T-helper 2 cell (primary cell): ENCODE measurements around the gene DLX1.
"Not testable (repeated sequence)": the region's sequence is repeated elsewhere in the genome, so short reads cannot be mapped to it uniquely, and the experiment has no call there.

ENCODE experiments used
- DNase-seq, 5 experiments: peaks; one replicate each; pipeline versions ENCODE4 v3.0.0 to v3.0.0-alpha.2; 2012 to 2022

DLX1 gene

DNA sequence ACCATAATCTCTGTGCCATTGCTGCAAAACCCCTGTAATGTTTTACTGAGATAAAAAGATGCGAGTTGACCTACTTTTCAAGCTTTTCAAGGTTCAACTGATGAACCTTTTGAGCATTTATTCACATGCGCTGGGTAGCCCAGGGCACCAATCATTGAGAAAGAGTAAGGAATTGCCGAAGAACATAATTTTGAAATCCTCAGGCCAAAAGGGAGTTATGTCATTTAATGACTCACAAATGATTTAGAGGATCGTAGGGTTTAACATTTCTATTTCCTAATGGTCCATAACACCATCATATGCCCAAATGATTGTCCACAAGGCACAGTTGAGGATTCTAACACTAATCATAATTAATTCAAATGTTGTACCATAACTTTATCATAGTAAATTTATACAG, 20.2 kb upstream of the DLX1 start:
- DNase-seq = no peak

DNA sequence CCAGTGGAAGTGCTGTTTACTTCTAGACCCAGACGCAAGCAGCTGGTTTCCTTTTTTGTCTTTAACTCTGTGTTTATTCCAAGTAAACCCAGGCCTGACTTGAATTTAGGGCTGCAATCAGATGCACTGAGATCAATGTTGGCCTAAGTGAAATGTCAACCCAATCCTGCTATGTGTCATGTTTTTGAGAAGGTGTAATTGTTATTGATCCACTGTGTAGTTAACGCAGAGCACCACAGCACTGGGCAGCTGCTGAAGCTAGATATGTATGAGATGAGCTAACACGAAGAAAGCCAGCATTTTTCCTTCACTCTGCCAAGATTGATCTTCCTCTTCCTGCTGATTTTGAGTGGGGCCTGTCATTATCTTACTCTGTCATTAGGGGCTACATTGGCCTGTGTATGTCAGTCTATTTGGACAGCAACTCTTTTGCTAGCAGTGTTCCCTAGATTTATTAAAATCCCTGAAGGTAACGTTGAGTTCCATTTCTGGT, 18.9 kb upstream of the DLX1 start:
- DNase-seq = no peak

GRCh38 chr2:172067905-172068304, 17.4 kb upstream of the DLX1 start:
- DNase-seq = not testable (repeated sequence)

DNA sequence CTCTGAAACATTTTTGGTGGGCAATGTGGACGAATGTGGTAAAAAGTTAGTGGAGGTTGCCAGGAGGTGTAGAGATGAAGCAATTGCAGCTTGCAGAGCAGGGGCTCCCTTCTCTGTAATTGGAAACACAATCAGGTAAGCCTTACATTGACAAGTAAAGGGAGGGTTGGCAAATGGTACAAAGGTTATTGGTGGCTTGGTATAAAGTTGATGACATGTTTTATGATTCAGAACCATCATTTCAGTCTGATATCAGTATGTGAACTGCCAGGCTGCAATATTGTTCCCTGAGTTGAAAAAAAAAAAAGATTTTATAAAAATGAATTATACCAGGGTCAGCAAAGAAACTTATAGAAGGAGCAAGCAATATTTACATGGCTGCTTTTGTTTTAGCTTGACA, 14.4 kb upstream of the DLX1 start:
- DNase-seq = no peak

DNA sequence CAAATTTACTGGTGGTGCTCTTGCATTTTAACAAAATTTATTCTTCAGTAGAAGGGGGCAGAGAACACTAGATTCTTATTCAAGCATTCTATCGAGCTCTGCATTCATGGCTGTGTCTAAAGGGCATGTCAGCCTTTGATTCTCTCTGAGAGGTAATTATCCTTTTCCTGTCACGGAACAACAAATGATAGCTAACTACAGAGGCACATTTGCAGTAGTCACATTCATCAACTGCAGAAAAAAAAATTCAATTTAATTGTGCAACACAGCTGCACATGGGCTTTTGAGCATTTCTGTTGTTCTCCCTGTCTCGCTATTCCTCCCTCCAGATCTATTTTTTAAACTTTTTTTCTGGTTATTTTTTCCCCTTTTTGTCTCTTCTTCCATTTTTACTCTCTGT, 13.0 kb upstream of the DLX1 start:
- no peak for DNase-seq

- no peak for DNase-seq
These were observed 12.6 kb upstream of the DLX1 start for GRCh38 chr2:172072706-172073105.

- no peak for DNase-seq
These were observed 11.8 kb upstream of the DLX1 start for GRCh38 chr2:172073518-172073917.

DNA sequence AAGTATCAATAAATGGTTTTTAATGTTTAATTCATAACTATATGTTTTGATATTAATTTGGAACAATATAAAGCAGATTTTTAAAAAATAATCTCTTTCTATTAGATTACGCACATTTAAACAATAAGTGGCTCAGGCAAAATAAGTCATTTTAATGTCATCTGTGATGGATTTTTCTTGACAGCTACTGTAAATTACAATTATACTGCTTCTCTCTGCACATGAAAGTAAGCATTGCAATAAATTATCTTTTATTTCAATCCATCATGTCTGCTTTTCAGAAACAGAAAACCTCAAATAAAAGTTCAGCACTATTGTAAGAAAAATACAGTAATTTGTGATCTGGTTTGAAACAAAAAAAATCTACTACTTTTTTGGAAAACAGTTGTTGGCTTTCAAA, 11.1 kb upstream of the DLX1 start:
- no peak for DNase-seq

GRCh38 chr2:172079416-172079815, 5.9 kb upstream of the DLX1 start:
- DNase-seq = no peak

DNA sequence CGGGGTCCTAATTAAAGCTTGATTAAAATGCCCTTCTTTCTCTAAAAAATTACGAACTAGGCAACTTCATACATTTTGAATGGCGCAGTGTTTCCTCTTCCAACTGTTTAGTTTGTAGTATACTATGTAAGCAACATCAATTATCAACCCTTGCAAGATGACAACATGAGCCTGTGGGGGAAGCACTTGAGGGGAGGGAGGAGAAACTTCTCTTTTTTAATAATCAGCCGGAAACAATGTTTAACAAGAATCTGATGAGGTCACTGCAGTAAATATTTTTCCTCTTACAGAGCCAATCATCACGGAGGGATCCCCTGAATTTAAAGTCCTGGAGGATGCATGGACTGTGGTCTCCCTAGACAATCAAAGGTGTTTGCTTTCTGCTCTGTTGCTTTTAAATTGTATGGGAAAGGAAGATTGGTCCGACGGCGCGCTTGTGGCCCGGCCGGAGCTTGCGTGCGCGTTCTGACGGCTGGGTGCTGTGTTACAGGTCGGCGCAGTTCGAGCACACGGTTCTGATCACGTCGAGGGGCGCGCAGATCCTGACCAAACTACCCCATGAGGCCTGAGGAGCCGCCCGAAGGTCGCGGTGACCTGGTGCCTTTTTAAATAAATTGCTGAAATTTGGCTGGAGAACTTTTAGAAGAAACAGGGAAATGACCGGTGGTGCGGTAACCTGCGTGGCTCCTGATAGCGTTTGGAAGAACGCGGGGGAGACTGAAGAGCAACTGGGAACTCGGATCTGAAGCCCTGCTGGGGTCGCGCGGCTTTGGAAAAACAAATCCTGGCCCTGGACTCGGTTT, 5.3 kb upstream of the DLX1 start:
- no peak for DNase-seq

DNA sequence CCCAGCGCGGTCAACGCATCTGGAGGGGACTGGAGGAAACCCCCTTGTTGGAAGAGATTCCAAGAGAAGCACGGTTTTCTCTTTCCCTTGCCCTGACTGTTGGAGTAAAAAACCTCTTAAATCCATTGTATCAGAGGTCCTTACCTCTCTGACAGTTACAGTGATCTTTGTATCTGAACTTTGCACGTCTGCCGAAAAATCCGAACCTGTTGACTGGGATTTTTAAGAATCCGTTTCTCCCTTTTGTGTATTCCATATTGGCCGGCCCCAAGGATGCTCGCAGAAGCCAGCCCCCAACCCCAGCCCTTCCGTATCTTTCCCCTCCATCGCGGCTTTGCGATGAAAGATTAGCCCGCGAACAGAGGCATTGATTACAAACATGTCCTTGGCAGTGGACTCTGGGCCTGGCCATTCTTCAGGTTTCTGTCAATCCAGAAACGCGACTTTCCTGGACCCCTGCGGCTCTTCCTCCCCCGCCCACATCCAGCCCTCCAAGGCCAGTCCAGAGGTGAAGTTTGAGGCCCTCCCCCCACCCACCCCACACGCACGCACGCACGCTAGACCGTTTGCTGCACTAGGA, 4.6 kb upstream of the DLX1 start:
- no peak for DNase-seq

- DNase-seq = no peak
These were observed 3.9 kb upstream of the DLX1 start for GRCh38 chr2:172081221-172082022.

DNA sequence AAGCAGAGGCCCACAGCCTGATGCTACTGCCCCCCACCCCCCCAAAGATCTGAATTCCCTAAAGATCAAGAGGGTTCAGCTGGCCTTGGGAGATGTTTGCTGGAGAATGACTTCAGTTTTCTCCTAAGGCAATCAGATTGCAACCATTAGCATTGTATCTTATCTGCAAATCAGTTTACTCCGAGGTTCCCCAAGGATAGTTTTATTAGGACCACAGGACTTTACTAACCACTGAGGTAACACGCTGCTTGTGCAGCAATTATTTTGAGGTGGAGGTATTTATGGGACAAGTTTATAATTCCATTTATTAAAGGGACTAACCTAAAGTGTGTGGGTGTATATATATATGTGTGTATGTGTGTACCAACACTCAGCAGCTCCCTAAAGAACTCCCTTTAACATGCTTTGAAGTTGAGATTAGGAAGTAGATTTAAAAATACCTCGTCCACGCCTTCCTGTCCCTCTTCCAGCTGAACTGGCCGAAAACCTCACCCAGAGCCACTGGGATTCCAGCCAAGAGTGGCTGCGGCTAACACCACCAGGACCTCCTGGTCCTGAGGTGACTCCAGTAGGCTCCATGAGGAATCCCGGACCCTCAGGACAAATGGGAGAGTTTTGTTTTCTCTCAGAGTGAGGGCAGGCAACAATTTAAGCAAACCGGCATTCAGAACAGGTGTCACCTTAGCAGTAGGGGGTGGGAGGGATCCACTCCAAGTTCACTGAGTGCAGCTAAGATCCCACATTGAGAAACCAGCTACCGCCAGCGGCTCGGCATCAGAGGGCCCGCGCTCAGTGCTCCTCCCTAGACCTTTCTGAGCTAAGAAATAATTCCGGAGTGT, 3.0 kb upstream of the DLX1 start:
- DNase-seq = no peak

DNA sequence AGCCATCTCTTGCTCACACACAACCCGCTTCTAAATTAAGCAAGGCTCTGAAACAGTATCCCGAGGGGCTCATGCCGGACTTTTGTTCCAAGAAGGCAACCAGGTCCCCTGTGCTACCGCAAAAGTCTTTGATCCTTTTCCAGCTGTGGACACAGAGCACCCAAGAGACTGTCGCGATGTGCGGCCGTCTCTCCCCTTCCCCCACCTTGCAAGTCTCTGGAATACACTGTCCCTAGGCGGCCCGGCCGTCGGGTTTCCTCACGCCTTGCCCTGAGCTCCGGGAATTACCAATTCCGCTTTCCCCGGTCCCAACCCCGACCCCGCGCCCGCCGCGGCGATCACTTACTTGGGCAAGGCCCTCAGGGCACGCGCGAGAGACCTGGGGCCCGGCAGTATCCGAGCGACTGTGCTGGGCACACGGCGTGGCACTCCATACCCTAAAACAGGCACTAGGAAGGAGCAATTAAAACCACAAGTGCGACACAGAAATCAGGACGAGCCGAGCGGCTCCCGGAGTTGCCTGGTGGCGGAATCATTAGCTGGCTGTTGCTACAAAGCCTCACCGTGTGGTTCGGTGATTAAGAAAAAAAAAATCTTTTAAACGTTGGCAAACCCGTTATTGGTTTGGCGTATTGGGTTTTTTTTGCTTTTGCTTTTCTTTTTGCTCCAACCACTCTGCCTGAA, 2.2 kb upstream of the DLX1 start:
- DNase-seq = no peak

DNA sequence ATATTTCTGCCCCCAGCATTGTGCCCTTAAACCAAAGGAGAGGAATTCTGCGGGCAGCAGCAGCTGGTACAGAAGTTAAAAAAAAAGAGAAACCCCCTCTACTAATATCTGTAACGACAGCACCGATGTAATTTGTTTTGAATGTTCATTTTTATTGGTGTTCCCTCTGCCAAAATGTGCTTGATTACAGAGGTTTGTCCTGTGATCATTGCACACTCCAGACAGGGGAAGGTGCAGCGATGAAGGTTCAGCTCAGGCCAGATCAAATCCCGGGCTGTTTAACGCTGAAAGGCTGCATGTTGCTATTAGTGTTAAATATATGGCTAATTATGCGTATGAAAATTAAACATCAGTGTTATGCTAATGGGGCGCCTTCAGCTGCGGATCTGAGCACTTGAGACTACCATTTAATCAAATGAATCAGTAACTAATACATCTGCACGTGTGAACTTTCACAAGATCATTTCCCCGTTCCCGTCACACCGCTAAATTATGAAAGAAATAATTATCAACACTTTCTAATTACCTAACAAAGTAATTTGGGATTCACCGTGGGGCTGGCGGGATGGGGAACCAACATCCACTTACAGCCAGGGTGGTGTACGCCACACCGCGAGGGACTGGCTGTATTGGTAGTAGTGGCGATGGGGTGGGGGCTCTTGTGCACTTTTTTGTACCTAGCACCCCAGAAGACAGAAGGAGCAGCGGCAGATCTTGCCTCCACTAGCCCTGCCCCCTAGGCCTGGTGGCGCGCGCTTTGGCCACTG, 1.5 kb upstream of the DLX1 start:
- no peak for DNase-seq

DNA sequence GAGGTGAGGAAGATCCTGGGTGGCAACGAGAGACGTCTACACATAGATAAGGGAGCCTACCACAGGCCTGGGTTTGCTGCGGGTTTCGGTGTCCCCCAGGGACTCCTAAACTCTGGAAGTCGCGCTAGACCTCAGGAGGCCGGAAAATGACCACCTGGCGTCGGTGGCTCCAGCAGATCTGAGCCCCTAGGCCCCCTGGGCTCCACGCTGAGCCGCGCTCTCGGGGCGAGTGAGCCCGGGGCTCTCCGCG, 987 bp upstream of the DLX1 start:
- DNase-seq = no peak

- DNase-seq = peak in 3 of 5 experiments; percentile 41 to 46 (median 43)
These were observed 455 bp upstream of the DLX1 start for GRCh38 chr2:172084645-172085459.

GRCh38 chr2:172086241-172087206, 1.2 kb downstream of the DLX1 start:
- DNase-seq = peak in 3 of 5 experiments; percentile 45 to 80 (median 64)

DNA sequence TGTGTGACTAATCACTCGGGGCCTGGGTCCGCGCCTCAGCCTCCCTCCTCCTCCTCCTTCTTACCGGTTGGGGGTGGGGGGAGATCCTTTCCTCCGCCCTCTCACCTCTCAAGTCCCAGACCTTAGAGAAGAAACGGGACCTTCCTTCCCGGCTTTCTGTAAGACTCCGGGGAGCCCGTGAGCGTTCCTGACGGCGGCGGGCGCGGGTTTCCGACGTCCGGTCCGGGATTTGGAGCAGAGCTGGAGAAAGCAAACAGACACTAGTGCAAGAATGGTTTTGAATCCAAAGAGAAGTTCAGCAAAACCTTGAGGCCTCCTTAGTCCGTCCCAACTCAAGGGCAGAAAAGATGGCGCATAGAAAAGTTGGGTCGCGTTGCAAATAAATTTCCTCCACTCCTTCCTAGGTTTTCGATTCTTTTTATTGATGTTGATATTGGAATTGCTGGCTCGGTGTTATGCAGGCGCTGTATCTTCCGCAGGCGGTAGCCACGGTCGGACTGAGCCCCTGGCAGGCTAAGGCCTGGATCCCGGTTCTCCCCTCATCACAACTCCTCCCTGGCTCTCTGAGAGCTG, 2.0 kb downstream of the DLX1 start:
- no peak for DNase-seq
